GM23248 (cell line): ENCODE results near the gene RASA3. TPM values are rescaled to one million over a fixed set of nuclear protein-coding genes. Genes with fewer than 3 reads are reported as not detected.

ENCODE experiments used
- DNase-seq: peaks from one replicate; pipeline ENCODE4 v3.0.0-alpha.2; 2015
- H2AFZ ChIP-seq: fragments of 200-600 bp; sonication (generic); 2 replicates; pipeline ENCODE4 v1.6.1; 2016; ENCODE audit warnings: antibody characterized with exemption
- H3F3A ChIP-seq: fragments of 200-600 bp; sonication (generic); 2 replicates; pipeline ENCODE4 v1.6.1; 2016; ENCODE audit warnings: mild to moderate bottlenecking, antibody characterized with exemption, mixed run types; ENCODE audit not compliant: insufficient read depth
- H3K27ac ChIP-seq: fragments of 200-600 bp; sonication (generic); 2 replicates; pipeline ENCODE4 v1.5.1; 2016; ENCODE audit warnings: mild to moderate bottlenecking
- H3K27me3 ChIP-seq: fragments of 200-600 bp; sonication (generic); replicated peaks from 2 replicates; pipeline ENCODE4 v1.6.1; 2016; ENCODE audit warnings: mild to moderate bottlenecking; ENCODE audit not compliant: insufficient read depth
- H3K36me3 ChIP-seq: fragments of 200-600 bp; sonication (generic); 2 replicates; pipeline ENCODE4 v1.6.1; 2016; ENCODE audit warnings: low read depth, mild to moderate bottlenecking
- H3K4me1 ChIP-seq: fragments of 200-600 bp; sonication (generic); 2 replicates; pipeline ENCODE4 v1.6.1; 2016; ENCODE audit warnings: mild to moderate bottlenecking; ENCODE audit not compliant: insufficient read depth
- H3K4me2 ChIP-seq: fragments of 200-600 bp; sonication (generic); one replicate; pipeline ENCODE4 v1.6.1; 2016; ENCODE audit warnings: mild to moderate bottlenecking; ENCODE audit not compliant: unreplicated experiment
- H3K4me3 ChIP-seq: fragments of 200-600 bp; sonication (generic); 2 replicates; pipeline ENCODE4 v1.5.1; 2016; ENCODE audit warnings: mild to moderate bottlenecking
- H3K79me2 ChIP-seq: fragments of 200-600 bp; sonication (generic); 2 replicates; pipeline ENCODE4 v1.6.1; 2016; ENCODE audit warnings: mild to moderate bottlenecking; ENCODE audit not compliant: insufficient read depth
- H3K9ac ChIP-seq: fragments of 200-600 bp; sonication (generic); 2 replicates; pipeline ENCODE4 v1.6.1; 2016; ENCODE audit warnings: mild to moderate bottlenecking
- H3K9me2 ChIP-seq: fragments of 200-600 bp; sonication (generic); 2 replicates; pipeline ENCODE4 v1.6.1; 2016; ENCODE audit warnings: mixed run types, mild to moderate bottlenecking, moderate library complexity; ENCODE audit not compliant: insufficient read depth
- H3K9me3 ChIP-seq: fragments of 200-600 bp; sonication (generic); one replicate; pipeline ENCODE4 v1.6.1; 2017; ENCODE audit warnings: low read depth
- H4K20me1 ChIP-seq: fragments of 200-600 bp; sonication (generic); 2 replicates; pipeline ENCODE4 v1.6.0; 2016; ENCODE audit not compliant: insufficient read depth
- EZH2 ChIP-seq: fragments of 200-600 bp; sonication (generic); IDR thresholded peaks from 2 replicates; pipeline ENCODE4 v1.6.1; 2018; ENCODE audit warnings: antibody characterized with exemption, mild to moderate bottlenecking; ENCODE audit not compliant: insufficient read depth, poor library complexity, severe bottlenecking
- EZH2phosphoT487 ChIP-seq: fragments of 200-600 bp; sonication (generic); IDR thresholded peaks from 2 replicates; pipeline ENCODE4 v1.6.1; 2018; ENCODE audit warnings: antibody characterized with exemption, moderate library complexity, mild to moderate bottlenecking, low read depth; ENCODE audit not compliant: insufficient read depth
- WGBS, 2 experiments: methylation state at CpG; one replicate each; pipeline ENCODE4 v1.1.6; 2015 to 2017; ENCODE audit warnings: low lambda C conversion rate in 2 of 2, low coverage in 1 of 2; ENCODE audit errors: missing lambda C conversion rate in 2 of 2; 5-methylcytosine and 5-hydroxymethylcytosine counted together
- in situ Hi-C: fragments of 300-500 bp; cut with MboI; formaldehyde crosslinking; loops from 2 replicates; pipeline ENCODE4 v1.15.0; 2020
- polyA plus RNA-seq: library from polyadenylated mRNA; unstranded; fragments of >200 nt; fragmentation: Nextera tagmentation; extraction: Ambion mirVana; gene quantifications from 2 replicates; pipeline ENCODE4 v1.2.1, GENCODE V29; 2016
- total RNA-seq: library from RNA; depleted of rRNA; stranded (reverse); fragments of >200 nt; shearing (Covaris generic); gene quantifications from 2 replicates; pipeline ENCODE4 v1.2.3, GENCODE V29; 2014

The RASA3 gene
- total and polyA plus RNA-seq, 2 experiments from 2014 or later = 34.3 to 36.7 TPM

GRCh38 chr13:114000151-114001040 is 132.0 kb downstream of the RASA3 start:
- Histone ChIP-seq H3K9ac (no peak overlapping the region), H4K20me1 (no peaks in the 10 kb centered on the region), H3K9me2 (no peaks in the 10 kb centered on the region), H3K27me3 (no peaks in the 10 kb centered on the region), H3K4me1 (no peaks in the 10 kb centered on the region), H3K79me2 (no peaks in the 10 kb centered on the region), H3K9me3 (no peaks in the 10 kb centered on the region), H3K27ac (no peak overlapping the region), H2AFZ (no peak overlapping the region), H3K4me3 (no peak overlapping the region), H3K36me3 (no peaks in the 10 kb centered on the region; the same call in 1 of the 2 replicates), H3K4me2 (no peak overlapping the region), H3F3A (no peaks in the 10 kb centered on the region)
- in situ Hi-C loops = no loop called here
- TF ChIP-seq EZH2 = no peak
- no peak for DNase-seq
- WGBS, 2 experiments = 95 to 97% methylated on average over 24 to 26 of the region's 26 CpGs

GRCh38 chr13:113999618-113999910 is 132.9 kb downstream of the RASA3 start:
- in situ Hi-C loops = no loop called here
- Histone ChIP-seq H2AFZ (no peak overlapping the region), H3K27me3 (no peaks in the 10 kb centered on the region), H3K4me1 (no peaks in the 10 kb centered on the region), H3K79me2 (no peaks in the 10 kb centered on the region), H4K20me1 (no peaks in the 10 kb centered on the region), H3K9me2 (no peaks in the 10 kb centered on the region), H3F3A (no peaks in the 10 kb centered on the region), H3K27ac (no peak overlapping the region), H3K36me3 (no peaks in the 10 kb centered on the region; the same call in 1 of the 2 replicates), H3K4me3 (no peak overlapping the region), H3K4me2 (no peak overlapping the region), H3K9me3 (no peaks in the 10 kb centered on the region), H3K9ac (no peak overlapping the region)
- peak; percentile 25 for DNase-seq
- TF ChIP-seq EZH2 (no peak), EZH2phosphoT487 (no peak)
- 76 to 82% methylated on average over 6 to 9 of the region's 10 CpGs for WGBS, 2 experiments

GRCh38 chr13:113998781-113999617 is 133.4 kb downstream of the RASA3 start:
- no peaks in the 10 kb centered on the region; the same call in 1 of the 2 replicates for H3K36me3 ChIP-seq
- no peaks in the 10 kb centered on the region for H3K9me2 ChIP-seq
- no peaks in the 10 kb centered on the region for H3F3A ChIP-seq
- no peaks in the 10 kb centered on the region for H3K9me3 ChIP-seq
- H3K9ac ChIP-seq = peak overlapping the region; percentile 51
- H2AFZ ChIP-seq = no peak overlapping the region
- H3K27me3 ChIP-seq = no peaks in the 10 kb centered on the region
- DNase-seq = no peak
- H3K4me1 ChIP-seq = no peaks in the 10 kb centered on the region
- peak overlapping the region; percentile 65 for H3K27ac ChIP-seq
- H3K79me2 ChIP-seq = no peaks in the 10 kb centered on the region
- H4K20me1 ChIP-seq = no peaks in the 10 kb centered on the region
- H3K4me2 ChIP-seq = no peak overlapping the region
- no peak for TF ChIP-seq EZH2
- no peak for TF ChIP-seq EZH2phosphoT487
- in situ Hi-C loops = no loop called here
- WGBS, 2 experiments = 81 to 82% methylated on average over 42 of the region's 42 CpGs
- no peak overlapping the region for H3K4me3 ChIP-seq

- no peaks in the 10 kb centered on the region for H3K4me1 ChIP-seq
- no peaks in the 10 kb centered on the region for H3K9me2 ChIP-seq
- no peak overlapping the region for H3K4me3 ChIP-seq
- WGBS, 2 experiments = 43% methylated on average over 26 to 29 of the region's 29 CpGs
- peak; percentile 88 for DNase-seq
- H2AFZ ChIP-seq = no peak overlapping the region
- TF ChIP-seq EZH2 (no peak), EZH2phosphoT487 (no peak)
- H3K27ac ChIP-seq = peak overlapping the region; percentile 65
- H4K20me1 ChIP-seq = no peaks in the 10 kb centered on the region
- H3K27me3 ChIP-seq = no peaks in the 10 kb centered on the region
- no peaks in the 10 kb centered on the region for H3K9me3 ChIP-seq
- no peak overlapping the region for H3K4me2 ChIP-seq
- peaks cover 5% of the 10 kb centered on the region; the same call in 1 of the 2 replicates for H3K36me3 ChIP-seq
- 0 out of 2 replicates have a peak overlapping the region, but pooled peaks have one; percentile 51 for H3K9ac ChIP-seq
- no peaks in the 10 kb centered on the region for H3K79me2 ChIP-seq
- in situ Hi-C loops = no loop called here
- H3F3A ChIP-seq = 0 out of 2 replicates have a peak, but pooled peaks cover under 1% of the 10 kb centered on the region
Measured at GRCh38 chr13:113997845-113998751, 134.3 kb downstream of the RASA3 start.
